CD4-positive, alpha-beta T cell (primary cell): Measurements from ENCODE around the gene ADAM30. TPM values are rescaled to one million over a fixed set of nuclear protein-coding genes. Genes with fewer than 3 reads are reported as not detected.
A peak's percentile ranks its signal among the peaks of the same experiment; 100 is the strongest.

Experiments used
- ATAC-seq: fragments of 200-7000 bp; cut with Tn5 transposase; one replicate; pipeline ENCODE4 v1.10.0; 2022; ENCODE audit warnings: mild to moderate bottlenecking; ENCODE audit not compliant: poor library complexity
- CTCF ChIA-PET: fragments of 350-600 bp; sonication (Branson Sonifier 250); formaldehyde crosslinking; loops from one replicate; lab custom pipeline; 2021; ENCODE audit warnings: antibody characterized with exemption, inconsistent platforms; lab: Charles Lee
- POLR2A ChIA-PET: fragments of 350-600 bp; sonication (Branson Sonifier 250); formaldehyde crosslinking; loops from one replicate; lab custom pipeline; 2021; ENCODE audit warnings: antibody characterized with exemption, inconsistent platforms; lab: Charles Lee
- DNase-seq, 14 experiments: peaks; one replicate each; pipeline ENCODE4 v3.0.0-alpha.2; 2013 to 2020; ENCODE audit warnings: mixed read lengths in 2 of 14
- H3K27ac ChIP-seq, 2 donors: one replicate each; pipeline versions ENCODE4 v1.5.1 to v1.7.0; 2013; ENCODE audit warnings: low read length in 2 of 2, low read depth in 1 of 2, mild to moderate bottlenecking in 1 of 2
- H3K27me3 ChIP-seq, 2 experiments: 1 replicate in 1 of 2; 2 replicates in 1 of 2; pipeline versions ENCODE4 v1.6.1 to v1.7.0; 2013; ENCODE audit warnings: low read length in 2 of 2, control low read depth in 1 of 2, mild to moderate bottlenecking in 1 of 2, moderate library complexity in 1 of 2; ENCODE audit not compliant: insufficient read depth in 2 of 2, control insufficient read depth in 1 of 2
- H3K36me3 ChIP-seq: one replicate; pipeline ENCODE4 v1.6.1; 2013; ENCODE audit warnings: low read length, control low read depth; ENCODE audit not compliant: insufficient read depth
- H3K4me1 ChIP-seq: one replicate; pipeline ENCODE4 v1.6.1; 2013; ENCODE audit warnings: low read length, control low read depth; ENCODE audit not compliant: insufficient read depth
- H3K4me3 ChIP-seq: one replicate; pipeline ENCODE4 v1.5.1; 2013; ENCODE audit warnings: mild to moderate bottlenecking, low read length, moderate library complexity
- H3K9me3 ChIP-seq, 2 experiments: 1 replicate in 1 of 2; 2 replicates in 1 of 2; pipeline versions ENCODE4 v1.6.1 to v1.7.0; 2013; ENCODE audit warnings: low read length in 2 of 2, mild to moderate bottlenecking in 2 of 2, control low read depth in 1 of 2, moderate library complexity in 1 of 2; ENCODE audit not compliant: control insufficient read depth in 1 of 2, insufficient read depth in 1 of 2
- H3K27ac Mint-ChIP-seq: one replicate; pipeline ENCODE4 v1.8.0; 2020; ENCODE audit warnings: mixed read lengths
- H3K27me3 Mint-ChIP-seq: one replicate; pipeline ENCODE4 v1.8.0; 2021; ENCODE audit warnings: mixed read lengths
- H3K36me3 Mint-ChIP-seq: one replicate; pipeline ENCODE4 v1.8.0; 2021; ENCODE audit warnings: low read depth, mixed read lengths
- H3K4me1 Mint-ChIP-seq: one replicate; pipeline ENCODE4 v1.8.0; 2021; ENCODE audit warnings: low read depth, mixed read lengths
- H3K4me3 Mint-ChIP-seq: one replicate; pipeline ENCODE4 v1.8.0; 2020; ENCODE audit warnings: mild to moderate bottlenecking, mixed read lengths
- H3K9me3 Mint-ChIP-seq: one replicate; pipeline ENCODE4 v1.8.0; 2020; ENCODE audit warnings: mixed read lengths
- CTCF ChIP-seq: fragments of 200-600 bp; IDR thresholded peaks from one replicate; pipeline ENCODE4 v1.8.0; 2022; ENCODE audit warnings: antibody characterized with exemption, mild to moderate bottlenecking
- intact Hi-C, 2 experiments: fragments of 100-400 bp; cut with DNase I in 1 of 2; cut with micrococcal nuclease in 1 of 2; formaldehyde crosslinking; loops; one replicate each; pipeline versions ENCODE4 v1.15.1 to v1.9.0; 2023 to 2025; cut with DNase I, micrococcal nuclease
- total RNA-seq, 174 experiments: library from RNA in 2 of 174; stranded (reverse) in 2 of 174; gene quantifications; one replicate each; pipeline ENCODE4 v1.2.3 and lab custom pipeline; 2021 to 2026

The ADAM30 gene
- total RNA-seq, 2 experiments from 2014 or later, result not detected

GRCh38 chr1:119882132-119883049 is 13.9 kb downstream of the ADAM30 start:
- intact Hi-C loops, result loop anchor here in 1 of 2 experiments (10.0 kb wide), 1 partner anchor 262 kb away; no protein-coding TSS in a partner anchor
- H3K4me3 ChIP-seq, result no peak overlapping the region
- H3K36me3 ChIP-seq, result no peaks in the 10 kb centered on the region
- H3K9me3 ChIP-seq, result no peaks in the 10 kb centered on the region
- peaks cover 23% of the 10 kb centered on the region for H3K27me3 Mint-ChIP-seq
- H3K4me1 ChIP-seq, result no peaks in the 10 kb centered on the region
- no peak overlapping the region for H3K27ac ChIP-seq
- no peaks in the 10 kb centered on the region for H3K36me3 Mint-ChIP-seq
- H3K27me3 ChIP-seq, result peaks cover 7 to 15% of the 10 kb centered on the region in 2 experiments
- ATAC-seq, result no peak
- ChIA-PET POLR2A (no interaction called here), CTCF (no interaction called here)
- H3K27ac Mint-ChIP-seq, result no peak overlapping the region
- H3K4me1 Mint-ChIP-seq, result no peaks in the 10 kb centered on the region
- peak in 1 of 14 experiments; percentile 5 for DNase-seq
- no peak for TF ChIP-seq CTCF
- H3K9me3 Mint-ChIP-seq, result no peaks in the 10 kb centered on the region
- H3K4me3 Mint-ChIP-seq, result no peak overlapping the region

- DNase-seq (no peak), ATAC-seq (no peak)
- no peak for TF ChIP-seq CTCF
- Histone ChIP-seq H3K4me1 (no peaks in the 10 kb centered on the region), H3K27ac (no peak overlapping the region), H3K36me3 (no peaks in the 10 kb centered on the region), H3K4me3 (no peak overlapping the region), H3K9me3 (no peaks in the 10 kb centered on the region), H3K27me3 (peaks cover 3 to 12% of the 10 kb centered on the region in 2 experiments)
- H3K9me3 Mint-ChIP-seq, result no peaks in the 10 kb centered on the region
- H3K36me3 Mint-ChIP-seq, result no peaks in the 10 kb centered on the region
- intact Hi-C loops, result loop anchor here in 1 of 2 experiments (10.0 kb wide), 1 partner anchor 265 kb away; no protein-coding TSS in a partner anchor
- ChIA-PET CTCF (no interaction called here), POLR2A (no interaction called here)
- no peak overlapping the region for H3K4me3 Mint-ChIP-seq
- peaks cover 7% of the 10 kb centered on the region for H3K27me3 Mint-ChIP-seq
- no peak overlapping the region for H3K27ac Mint-ChIP-seq
- H3K4me1 Mint-ChIP-seq, result no peaks in the 10 kb centered on the region
Observed at GRCh38 chr1:119879510-119880434, 16.5 kb downstream of the ADAM30 start.

GRCh38 chr1:119878171-119878570 is 18.1 kb downstream of the ADAM30 start:
- Mint-ChIP-seq H3K27ac (no peak overlapping the region), H3K36me3 (no peaks in the 10 kb centered on the region), H3K27me3 (peaks cover 12% of the 10 kb centered on the region), H3K4me1 (no peaks in the 10 kb centered on the region), H3K9me3 (no peaks in the 10 kb centered on the region), H3K4me3 (no peak overlapping the region)
- no peak overlapping the region for H3K27ac ChIP-seq
- no peaks in the 10 kb centered on the region for H3K4me1 ChIP-seq
- no peak for TF ChIP-seq CTCF
- intact Hi-C loops, result no loop called here
- CTCF ChIA-PET, result no interaction called here
- ATAC-seq (no peak), DNase-seq (no peak)
- H3K36me3 ChIP-seq, result no peaks in the 10 kb centered on the region
- H3K4me3 ChIP-seq, result no peak overlapping the region
- POLR2A ChIA-PET, result no interaction called here
- no peaks in the 10 kb centered on the region for H3K9me3 ChIP-seq
- H3K27me3 ChIP-seq, result peaks cover 3 to 7% of the 10 kb centered on the region in 2 experiments
